OCI-LY1 (cell line): ENCODE measurements around the gene HDGFL2.

Source experiments
- EZH2 ChIP-seq: fragments of 200-600 bp; sonication (generic), shearing (Covaris generic); IDR thresholded peaks from 2 replicates; pipeline ENCODE4 v1.8.0; 2017; ENCODE audit warnings: borderline replicate concordance, mixed run types, mild to moderate bottlenecking, antibody characterized with exemption, low read length, moderate library complexity, mixed read lengths
- TF ChIP-seq, protein P1 (sequence below): fragments of 200-600 bp; sonication (generic), shearing (Covaris generic); IDR thresholded peaks from 2 replicates; pipeline ENCODE4 v1.5.1; 2017; ENCODE audit warnings: mild to moderate bottlenecking, antibody characterized with exemption, low read length, moderate library complexity, mixed read lengths

DNA sequence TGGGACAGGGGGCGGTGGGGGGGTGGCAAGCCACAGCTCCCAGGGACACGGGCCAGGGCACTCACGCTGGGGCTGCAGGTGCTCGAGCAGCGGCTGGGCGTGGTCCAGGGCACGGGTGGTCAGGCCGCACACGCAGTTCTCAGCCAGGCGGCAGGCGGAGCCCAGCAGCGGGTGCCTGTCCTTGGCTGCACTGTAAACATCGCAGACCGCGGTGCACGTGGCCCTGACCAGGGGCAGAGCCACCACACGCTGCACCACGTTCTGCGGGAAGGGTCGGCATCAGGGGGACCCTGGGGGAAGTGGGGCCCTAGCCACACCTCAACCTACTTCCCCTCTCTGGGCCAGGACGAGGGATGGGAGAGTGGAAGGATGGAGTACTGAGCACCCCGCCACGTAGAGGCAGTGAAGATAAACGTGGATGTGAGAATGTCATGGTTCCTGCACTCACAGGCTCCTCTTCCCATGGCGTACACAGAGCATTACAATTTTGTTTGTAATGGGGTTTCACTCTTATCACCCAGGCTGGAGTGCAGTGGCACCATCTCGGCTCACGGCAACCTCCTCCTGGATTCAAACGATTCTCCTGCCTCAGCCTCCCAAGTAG is 59.6 kb downstream of the HDGFL2 start:
- TF ChIP-seq, protein P1, sequence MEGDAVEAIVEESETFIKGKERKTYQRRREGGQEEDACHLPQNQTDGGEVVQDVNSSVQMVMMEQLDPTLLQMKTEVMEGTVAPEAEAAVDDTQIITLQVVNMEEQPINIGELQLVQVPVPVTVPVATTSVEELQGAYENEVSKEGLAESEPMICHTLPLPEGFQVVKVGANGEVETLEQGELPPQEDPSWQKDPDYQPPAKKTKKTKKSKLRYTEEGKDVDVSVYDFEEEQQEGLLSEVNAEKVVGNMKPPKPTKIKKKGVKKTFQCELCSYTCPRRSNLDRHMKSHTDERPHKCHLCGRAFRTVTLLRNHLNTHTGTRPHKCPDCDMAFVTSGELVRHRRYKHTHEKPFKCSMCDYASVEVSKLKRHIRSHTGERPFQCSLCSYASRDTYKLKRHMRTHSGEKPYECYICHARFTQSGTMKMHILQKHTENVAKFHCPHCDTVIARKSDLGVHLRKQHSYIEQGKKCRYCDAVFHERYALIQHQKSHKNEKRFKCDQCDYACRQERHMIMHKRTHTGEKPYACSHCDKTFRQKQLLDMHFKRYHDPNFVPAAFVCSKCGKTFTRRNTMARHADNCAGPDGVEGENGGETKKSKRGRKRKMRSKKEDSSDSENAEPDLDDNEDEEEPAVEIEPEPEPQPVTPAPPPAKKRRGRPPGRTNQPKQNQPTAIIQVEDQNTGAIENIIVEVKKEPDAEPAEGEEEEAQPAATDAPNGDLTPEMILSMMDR = no peak
- TF ChIP-seq EZH2 = no peak
